Ecto neural progenitor cell (in vitro differentiated cells): ENCODE results near the gene CDC42BPG.

ENCODE experiments used
- DNase-seq: peaks from one replicate; pipeline ENCODE4 v3.0.0-alpha.2; 2018; ENCODE audit warnings: low spot score

Gene CDC42BPG

GRCh38 chr11:64865286-64866172 is 21.1 kb upstream of the CDC42BPG start:
- no peak for DNase-seq

GRCh38 chr11:64864473-64865285 is 20.2 kb upstream of the CDC42BPG start:
- DNase-seq = no peak

DNA sequence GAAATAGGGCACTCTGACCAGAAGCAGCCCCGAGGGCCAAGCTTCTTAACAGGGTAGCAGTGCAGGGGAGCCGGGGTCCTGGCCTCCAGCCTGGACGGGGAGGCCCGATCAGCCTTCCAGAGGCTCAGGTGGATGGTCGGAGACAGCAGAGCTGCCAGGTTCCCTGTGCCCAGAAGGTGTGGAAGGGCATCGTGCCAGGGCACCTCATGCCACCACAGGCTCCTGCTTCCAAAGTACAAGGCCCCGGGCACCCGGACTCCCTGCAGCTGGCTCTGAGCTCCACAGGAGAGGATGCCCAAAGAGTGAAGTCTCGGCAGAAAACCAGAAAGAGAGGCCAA is 19.7 kb upstream of the CDC42BPG start:
- DNase-seq = no peak

GRCh38 chr11:64863391-64864060 is 19.1 kb upstream of the CDC42BPG start:
- no peak for DNase-seq

DNA sequence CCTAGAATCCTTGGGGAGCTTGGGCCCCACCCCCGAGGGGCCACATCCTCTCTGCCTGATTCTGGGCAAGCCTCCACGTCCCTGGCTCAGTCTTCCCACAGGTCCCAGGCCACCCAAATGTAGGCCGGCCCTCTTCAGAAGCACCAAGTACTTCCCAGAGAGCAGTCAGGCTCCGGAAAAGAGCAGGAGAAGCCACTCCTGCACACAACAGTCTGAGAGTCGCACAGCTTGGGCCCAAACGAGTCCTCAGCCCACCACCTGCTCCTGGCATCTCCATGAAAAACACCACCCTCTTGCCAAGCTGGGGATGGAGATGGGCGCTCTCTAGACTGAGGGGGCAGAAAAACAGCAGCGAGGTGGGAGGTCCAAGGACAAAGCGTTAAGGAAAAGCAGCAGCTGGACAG is 18.5 kb upstream of the CDC42BPG start:
- no peak for DNase-seq

- no peak for DNase-seq
These were observed 16.9 kb upstream of the CDC42BPG start for GRCh38 chr11:64861227-64861975.

DNA sequence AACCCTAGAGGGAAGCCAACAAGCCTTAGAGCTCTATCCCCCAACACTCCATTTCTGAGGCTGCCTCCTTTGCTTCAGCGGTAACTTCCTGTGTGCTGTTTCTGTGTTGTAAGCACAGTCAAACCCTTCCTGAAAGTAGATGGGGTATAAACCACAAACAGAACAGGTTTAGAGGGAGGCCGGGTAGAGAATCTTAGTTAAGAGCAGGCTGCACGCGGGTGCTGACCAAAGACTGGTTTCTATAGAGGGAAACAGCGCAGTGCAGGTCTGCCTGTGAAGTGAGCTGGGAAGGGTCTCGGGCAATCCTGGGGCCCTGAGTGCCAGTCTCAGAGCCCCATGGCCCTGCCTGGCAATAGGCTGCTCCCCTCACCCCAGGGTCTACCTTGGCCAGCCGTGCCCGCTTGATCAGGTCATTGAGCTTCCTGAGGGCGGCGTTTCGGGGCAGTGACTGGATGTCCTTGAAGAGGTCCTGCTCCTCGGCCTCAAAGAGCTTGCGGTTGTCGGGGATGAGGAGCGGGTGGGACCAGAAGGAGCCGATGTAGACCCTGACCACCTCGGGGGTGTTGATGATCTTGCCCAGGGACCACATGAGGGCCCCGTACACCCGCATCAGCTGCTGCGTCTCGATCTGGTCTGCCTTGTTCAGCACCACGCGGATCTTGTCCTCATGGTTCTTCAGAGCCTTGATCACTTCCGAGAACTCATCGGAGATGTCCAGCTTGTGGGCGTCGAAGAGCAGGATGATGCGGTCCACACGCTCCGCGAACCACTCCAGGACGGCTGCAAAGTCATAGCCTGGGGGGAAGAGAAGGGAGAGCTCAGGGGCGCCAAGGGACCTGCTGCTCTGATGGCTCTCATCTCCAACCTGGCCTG is 15.3 kb upstream of the CDC42BPG start:
- no peak for DNase-seq

DNA sequence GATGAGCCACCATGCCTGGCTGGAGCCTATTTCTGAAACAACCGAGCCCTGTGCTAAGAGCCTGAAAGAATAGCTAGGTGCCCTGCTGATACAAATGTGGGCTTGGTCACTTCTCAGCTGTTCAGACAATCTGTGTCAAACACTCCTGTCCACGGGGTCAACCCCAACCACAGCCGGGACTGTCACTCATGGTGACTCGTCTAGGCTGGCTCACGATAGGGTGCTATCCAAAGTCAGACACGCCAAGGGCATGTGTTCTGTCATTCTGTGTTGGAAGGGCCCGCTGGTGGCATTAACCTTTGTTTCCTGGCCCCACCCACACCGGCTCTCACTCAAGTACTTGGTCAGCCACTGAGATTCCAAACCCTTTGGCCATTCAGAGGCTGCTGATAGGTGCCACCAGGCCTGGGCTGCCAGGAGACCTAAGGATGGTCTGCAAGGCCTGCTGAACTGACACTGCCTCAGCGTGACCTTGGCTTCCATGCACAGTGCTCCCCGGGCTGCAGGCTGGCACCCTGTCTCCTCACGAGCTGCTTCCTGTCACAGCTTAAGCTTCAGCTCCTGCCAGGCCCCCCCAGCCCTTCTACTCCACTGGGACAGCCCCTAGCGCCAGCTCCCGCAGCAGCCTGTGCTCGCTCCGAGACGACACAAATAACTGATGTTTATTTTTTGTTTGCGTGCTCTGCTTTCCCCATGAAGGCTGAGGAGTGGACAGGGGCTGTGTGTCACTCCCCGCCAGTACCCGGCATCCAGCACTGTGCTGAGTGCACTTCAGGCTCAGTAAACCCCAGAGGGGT is 14.2 kb upstream of the CDC42BPG start:
- no peak for DNase-seq

DNA sequence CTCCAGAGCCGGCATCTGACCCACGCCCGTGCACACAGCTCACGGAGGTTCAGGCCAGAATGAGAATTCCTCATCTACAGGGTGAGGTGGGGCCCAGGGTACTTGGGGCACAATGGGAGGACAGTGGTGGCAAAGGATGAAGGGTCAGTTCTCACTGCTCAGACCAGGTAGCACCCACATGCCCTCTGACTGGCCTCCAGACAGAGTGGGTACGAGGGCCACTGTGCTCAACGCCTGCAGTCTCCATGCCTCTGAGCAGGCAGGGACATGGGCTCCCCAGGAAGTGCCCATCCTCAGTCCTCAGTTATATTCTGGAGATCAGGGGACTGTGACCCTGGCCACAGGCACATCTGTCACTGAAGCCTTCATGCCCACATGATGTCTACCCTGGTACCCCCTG is 13.0 kb upstream of the CDC42BPG start:
- no peak for DNase-seq

DNA sequence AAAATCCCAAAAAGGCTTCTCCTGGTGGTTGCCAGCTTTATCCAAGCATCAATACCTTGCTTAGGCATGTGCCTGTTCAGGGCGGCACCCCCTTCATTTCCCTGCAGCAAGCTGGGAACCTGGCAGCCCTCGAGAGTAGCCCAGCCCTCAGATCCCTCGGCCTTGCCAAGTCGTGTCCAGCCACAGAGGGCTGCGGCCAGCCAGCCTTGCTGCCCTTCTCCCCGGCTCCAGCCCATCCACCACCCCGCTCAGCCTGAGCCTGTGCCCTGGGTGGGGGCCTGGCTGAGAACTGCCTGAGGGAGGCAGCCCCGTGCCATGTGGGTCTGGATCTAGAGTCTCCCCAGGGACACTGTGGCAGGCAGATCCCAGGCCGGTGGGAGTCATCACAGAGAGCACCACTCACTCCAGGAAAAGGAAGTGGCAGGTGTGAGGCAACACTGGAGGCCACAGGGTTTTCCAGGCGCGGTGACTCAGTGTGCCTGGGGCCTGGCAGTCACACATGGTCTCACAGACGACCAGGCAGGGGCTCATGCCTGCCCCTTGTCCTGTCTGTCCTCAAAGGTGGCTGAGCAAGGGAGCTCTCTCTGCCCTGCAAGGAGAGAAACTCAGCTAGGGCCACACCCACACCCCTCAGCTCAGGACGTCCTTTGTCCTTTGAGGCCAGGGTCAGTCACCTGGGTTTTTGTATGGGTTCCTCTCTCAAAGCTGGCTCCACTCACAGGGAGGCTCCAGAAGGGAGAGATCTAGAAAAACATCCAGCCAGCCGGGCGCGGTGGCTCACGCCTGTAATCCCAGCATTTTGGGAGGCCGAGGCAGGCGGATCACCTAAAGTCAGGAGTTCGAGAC is 12.2 kb upstream of the CDC42BPG start:
- DNase-seq = no peak

GRCh38 chr11:64855596-64856304 is 11.3 kb upstream of the CDC42BPG start:
- no peak for DNase-seq

DNA sequence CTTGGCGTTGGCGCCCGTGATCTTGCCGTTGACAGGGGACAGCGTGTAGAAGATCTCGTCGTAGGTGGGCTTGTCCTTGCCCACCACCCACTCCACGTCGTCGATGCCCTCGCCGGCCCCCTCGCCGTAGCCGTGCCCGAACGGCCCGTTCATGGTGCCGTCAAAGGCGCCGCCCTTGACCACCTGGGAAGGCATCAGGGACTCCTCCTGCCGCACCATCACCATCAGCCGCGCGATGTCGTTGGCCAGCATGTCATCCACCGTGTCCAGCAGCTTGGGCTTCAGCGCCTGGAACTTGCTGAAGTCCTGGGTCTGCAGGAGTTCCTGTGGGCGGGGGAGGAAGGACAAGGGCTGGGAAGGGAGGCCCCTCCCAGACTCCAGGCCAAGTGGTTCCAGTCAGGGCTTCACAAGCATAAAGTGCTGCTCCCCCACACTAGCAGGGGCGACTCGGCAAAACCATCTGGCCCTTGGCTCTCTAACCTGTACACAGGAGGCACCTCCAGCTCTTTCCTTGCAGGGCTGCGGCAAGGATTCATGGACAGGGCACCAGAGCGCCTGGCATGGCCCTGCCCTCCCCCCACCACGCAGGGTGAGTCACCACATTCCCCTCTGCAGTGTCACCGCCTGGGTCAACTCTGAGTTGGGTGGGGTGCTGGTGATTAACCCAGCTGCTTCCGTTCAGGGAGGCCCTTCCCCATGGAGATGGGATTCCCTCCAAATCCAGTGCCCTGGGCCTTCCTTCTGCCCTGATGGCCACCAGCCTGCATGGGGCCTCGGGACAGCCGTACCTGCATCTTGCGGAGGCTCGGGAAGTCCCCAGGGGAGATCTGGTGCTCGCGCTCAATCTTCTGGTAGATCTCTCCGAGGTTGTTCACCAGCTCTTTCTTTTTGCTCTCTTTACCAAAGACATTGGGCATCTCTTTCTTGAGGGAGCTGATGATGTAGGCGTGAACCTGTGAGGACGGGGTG is 10.4 kb upstream of the CDC42BPG start:
- DNase-seq = no peak

- DNase-seq = no peak
These were observed 9.7 kb upstream of the CDC42BPG start for GRCh38 chr11:64854157-64854533.

DNA sequence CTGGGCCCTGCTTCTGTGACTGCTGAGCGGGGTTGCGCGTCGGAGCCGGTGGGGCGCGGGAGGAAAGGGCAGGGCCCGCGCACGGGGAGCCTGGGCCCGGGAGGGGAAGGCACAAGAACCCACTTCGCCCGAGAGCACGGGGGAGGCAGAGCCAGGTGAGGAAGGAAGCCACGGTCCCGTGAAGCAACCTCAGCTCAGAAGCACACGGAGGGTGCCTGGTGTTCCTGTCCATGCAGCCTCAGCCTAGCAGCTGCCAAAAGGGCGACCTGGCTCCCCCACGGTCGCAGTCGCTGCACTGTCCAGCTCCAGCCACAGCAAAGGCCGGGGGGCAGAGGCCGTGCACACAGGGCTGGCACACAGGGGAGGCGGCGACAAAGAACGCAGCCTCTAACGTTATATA is 9.3 kb upstream of the CDC42BPG start:
- no peak for DNase-seq

GRCh38 chr11:64852804-64853509 is 8.5 kb upstream of the CDC42BPG start:
- DNase-seq = no peak

DNA sequence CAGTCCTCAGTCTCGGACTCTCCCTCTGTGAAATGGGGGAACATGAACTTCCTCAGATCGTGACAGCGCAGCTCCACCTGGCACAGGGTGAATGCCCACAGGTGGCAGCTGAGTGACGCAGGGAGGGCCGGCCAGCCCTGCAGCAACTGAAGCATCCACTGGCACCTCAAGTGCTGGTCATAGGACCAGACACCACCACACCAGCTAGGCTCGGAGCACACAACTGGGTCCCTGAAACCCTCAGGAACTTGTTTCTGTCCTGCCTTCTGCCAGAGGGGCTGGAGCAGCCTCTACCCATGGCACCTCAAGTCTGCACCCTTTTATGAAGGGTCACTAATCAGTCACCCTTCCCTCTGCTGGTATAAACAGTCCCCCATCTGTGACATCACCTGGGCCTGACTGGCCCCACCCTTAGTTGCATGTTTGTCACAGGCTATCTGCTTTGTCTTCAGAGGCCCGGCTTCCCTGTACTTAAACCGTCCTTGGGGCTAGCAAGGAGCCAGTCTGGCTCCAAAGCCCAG is 7.4 kb upstream of the CDC42BPG start:
- no peak for DNase-seq
